Mammary epithelial cell (primary cell): ENCODE results near the gene GPR31.

ENCODE experiments used
- CTCF ChIP-seq, 2 donors: IDR thresholded peaks in 1 of 2; conservative IDR thresholded peaks in 1 of 2; 2 replicates each; pipeline ENCODE4 v1.5.1; 2011 to 2012; ENCODE audit warnings: inconsistent platforms in 2 of 2, low read length in 2 of 2, mild to moderate bottlenecking in 2 of 2, control low read depth in 1 of 2, low read depth in 1 of 2; ENCODE audit not compliant: insufficient read depth in 1 of 2; ENCODE audit errors: extremely low read depth in 1 of 2
- EZH2 ChIP-seq: IDR thresholded peaks from 2 replicates; pipeline ENCODE4 v1.6.1; 2012; ENCODE audit warnings: low read length, inconsistent platforms, borderline replicate concordance

GRCh38 chr6:167151648-167152047, 6.1 kb downstream of the GPR31 start:
- TF ChIP-seq CTCF (conservative IDR thresholded peaks at IDR 0.05 in 1 of 2, IDR thresholded peaks at IDR 0.05 in 1 of 2; ENCODE audit: extremely low read depth in 1 of 2, insufficient read depth in 1 of 2, low read depth in 1 of 2, low read length in 2 of 2) (no peak), EZH2 (no peak)
